NCI-H345 (cell line): Measurements from ENCODE around the gene GAREM2.

Experiments
- DNase-seq: peaks from one replicate; lab custom pipeline; 2025; lab: John Stamatoyannopoulos, UW

GAREM2 gene

DNA sequence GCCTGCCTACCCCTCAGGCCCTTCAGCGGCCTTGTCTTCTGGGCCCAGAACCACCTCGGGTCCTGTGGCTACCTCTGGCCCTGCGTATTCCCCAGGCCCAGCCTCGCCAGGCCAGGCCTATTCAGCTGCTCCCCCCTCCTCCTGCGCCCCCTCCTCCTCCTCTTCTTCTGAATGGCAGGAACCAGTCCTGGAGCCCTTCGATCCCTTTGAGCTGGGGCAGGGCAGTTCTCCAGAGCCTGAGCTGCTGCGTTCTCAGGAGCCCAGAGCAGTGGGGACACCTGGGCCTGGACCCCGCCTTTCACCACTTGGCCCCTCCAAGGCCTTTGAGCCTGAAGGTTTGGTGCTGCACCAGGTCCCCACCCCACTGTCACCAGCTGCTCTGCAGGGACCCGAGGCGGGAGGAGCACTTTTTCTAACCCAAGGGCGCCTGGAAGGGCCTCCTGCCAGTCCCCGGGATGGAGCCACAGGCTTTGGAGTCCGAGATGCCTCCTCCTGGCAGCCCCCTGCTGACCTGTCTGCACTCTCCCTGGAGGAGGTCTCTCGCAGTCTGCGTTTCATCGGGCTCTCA, 14.7 kb downstream of the GAREM2 start:
- no peak for DNase-seq

DNA sequence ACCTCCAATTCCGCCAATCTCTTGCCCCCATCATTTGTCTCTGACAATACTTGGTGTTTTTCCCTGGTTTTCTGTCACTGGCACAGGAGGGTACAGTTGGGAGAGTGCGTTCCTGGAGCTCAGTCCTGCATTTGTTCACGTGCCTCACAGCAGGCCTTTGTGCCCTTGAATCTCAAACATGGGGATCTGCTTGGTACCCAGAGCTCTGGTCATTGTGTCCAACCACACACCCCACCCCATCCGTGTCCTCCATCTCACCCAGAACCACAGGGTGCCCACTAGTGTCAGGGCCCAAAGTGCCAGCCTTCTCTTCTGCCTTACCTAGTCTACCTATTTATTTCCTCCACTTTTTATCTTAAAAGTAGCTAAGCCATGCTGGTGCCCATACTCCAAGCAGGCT, 16.2 kb downstream of the GAREM2 start:
- DNase-seq: no peak

DNA sequence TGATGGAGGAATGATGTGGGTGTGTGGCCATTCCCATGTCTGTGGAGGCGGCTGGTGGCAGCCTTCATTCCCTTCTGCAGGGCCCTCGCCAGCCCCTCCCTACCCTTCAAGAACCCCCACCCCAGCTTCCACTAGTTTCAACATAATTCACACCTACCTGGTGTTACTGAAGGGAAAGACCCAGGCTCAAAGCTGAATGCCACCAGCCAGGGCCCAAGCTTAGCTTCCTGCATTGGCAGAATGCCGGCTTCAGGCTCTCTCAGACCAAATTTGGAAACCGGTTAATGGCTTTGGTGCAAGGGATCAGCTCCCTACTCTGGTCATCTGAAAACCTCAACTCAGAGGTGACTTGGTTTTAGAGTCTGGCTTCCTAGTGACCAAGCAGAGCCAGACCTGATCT, 16.9 kb downstream of the GAREM2 start:
- DNase-seq: no peak

DNA sequence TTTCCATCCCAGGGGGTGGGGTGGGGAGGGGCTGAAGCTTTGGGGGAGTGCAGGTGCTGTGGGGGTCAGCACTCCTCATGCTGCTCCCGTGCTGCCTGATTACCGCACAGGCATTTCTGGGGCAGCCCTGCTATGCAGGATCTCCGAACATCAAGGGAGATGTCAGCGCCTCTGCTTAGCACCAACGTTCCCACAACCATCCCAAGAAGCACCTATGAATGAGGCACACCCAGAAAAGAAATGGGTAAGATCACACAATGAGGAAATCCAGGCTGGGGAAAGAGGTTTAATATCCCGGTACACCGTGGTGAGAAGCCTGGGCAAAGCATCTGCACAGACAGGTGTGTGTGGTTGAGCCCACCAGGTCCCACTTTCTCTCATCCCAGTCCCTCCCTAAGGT, 17.5 kb downstream of the GAREM2 start:
- no peak for DNase-seq

DNA sequence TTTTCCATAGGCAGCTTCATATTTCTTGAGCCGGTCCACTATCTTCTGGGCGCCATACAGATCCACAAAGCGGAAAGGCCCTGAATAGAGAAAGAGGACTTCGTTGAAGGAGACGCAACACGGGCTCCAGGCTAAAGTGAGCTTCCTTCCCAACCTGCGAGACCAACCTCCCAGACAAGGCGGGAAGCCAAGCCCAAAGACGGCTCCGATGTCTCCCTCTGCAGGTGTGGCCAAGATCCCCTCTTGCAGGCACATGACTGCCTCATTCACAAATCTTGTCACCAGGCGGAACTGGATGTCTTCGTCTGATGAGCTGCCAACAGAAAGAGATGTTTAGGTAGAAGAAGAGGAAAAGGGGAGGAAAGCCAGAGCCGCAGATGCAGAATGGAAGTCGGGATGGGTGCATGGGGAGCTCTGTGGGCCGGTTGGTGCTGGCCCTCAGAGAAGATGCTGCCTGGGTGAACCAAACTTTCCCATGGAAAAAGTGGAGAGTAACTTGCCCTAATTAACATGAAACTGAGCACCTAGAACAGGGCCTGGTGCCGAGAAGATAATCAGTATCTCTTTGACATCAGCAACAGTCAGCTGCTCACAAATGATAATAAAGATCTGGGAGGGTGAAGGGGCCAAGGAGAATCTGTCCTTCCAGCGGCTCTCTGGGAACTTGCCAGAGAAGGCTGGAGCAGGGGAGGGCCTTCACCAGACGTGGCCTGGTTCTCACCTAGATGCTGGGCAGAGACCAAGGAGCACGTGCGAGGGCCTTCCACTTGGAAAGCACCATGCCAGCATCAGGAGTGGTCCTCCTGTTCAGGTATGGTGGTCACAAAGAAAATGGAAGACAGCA, 18.6 kb downstream of the GAREM2 start:
- no peak for DNase-seq

DNA sequence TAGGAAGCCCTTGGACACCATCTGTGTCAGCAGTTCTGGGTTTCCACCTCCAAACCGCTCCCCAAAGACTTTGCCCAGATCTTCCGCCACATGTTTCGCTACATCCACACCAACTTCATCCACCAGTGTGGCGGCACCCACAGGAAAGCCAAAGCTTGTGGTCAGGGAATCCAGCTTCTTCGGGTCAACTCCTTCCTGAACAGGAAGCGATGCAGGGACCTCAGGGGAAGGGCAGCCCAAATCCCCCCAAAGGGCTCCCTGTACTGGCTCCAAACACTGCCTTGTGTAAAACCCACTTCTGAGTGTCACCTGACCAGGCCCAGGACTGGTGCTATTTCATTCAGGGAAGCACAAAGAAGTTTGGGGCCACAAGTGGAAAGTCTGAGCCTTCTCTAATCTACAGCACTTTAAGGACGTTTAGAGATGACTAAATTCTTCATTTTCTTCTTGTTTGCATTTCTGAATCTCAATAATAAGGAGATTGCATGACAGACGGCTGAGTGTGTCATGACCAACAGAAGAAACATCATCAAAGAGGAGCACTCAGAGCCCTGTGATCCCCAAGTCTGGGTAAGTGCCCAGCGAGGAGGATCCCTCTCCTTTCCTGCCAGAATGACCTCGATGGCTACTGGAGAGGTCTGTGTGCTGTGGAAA, 20.8 kb downstream of the GAREM2 start:
- DNase-seq: no peak

DNA sequence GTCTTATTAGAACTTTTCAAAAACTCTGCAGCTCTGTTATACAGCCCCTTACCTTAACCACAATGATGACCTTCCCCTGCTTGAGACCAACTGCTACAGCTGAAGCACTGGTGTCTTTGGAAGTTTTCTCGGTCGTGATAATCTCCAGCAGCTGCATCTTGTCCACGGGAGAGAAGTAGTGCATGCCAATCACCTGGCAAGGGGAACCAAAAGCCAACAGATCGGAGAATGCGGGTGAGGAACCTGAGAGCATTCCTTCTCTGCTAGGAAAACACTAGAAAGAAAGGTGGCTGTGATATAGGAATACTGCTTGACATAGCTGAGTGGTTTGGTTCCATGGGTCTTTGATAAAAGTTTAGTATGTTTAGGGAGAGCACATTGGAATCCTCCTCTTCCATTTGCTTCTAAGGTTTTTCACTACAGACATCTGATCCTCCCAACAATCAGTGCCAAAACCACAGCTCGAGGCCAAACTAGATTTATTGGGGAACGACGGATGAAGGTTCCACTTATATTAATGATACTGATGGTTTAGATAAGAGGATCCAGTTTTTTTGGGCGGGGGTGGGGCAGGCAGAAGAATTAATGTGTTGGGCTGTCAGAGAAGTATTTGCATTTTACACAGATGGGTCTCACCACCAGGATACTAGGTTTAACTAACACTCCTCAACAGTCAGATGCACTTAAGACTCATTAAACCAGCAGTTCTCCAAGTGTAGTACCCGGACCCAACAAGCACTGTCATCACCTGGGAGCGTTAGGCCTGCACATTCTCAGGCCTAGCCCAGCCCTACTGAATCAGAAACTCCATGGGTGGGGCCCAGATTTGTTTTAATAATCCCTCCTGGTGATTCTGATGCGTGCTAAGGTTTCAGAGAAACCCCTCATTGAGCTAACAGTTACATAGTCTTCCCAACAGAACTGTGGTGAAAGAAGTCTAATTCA, 22.4 kb downstream of the GAREM2 start:
- no peak for DNase-seq

DNA sequence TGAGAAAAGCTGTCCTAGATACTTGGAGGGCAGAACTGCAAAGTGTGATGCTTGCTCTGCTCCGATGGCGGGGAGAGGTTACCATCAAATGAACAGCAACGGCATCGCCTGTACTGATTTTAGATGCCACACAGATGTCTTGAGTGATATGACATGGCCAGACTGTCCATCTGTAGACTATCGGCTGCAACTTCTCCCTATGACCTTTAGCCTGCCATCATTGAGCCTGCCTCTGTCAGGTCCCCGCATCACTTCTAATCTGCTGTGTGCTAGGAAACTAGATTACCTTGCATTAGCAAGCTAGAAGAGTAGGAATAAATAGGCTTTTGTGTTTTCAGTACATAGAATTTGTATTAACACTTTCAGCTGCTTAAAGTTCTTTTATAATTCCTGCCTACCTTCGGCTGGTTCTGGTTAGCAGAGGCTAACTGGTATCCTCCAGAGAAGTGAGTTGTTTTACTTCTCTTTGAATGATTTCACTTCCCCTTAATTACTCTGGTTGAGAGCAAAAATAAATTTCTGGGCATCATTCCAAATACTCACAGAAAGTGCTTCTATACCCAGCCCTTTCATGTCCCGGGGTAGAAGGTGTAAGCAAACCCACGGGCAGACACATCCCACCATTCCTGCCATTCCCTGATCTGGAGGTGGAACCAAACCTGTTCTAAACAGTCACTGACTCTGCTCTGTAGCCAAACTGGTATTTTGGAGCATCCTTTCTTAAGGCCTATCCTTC, 24.0 kb downstream of the GAREM2 start:
- DNase-seq: peak; percentile 26

DNA sequence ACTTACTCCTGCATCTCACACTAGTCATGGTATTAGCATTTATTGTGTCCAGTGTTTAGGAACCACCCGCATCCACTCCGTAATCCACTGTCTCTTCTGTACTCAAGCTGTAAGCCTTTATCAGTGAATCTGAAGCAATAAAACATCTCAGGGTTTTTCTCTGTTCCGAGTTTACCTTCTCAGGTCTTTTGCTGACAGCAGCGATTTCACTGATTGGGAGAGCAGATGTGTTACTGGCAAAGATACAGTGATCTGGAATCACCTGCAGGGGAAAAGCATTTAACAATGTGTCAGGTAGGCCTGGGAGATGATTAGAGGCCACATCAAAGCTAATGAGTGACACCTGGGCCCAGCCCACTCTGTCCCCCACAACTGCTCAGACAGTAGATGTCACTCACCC, 24.6 kb downstream of the GAREM2 start:
- no peak for DNase-seq

DNA sequence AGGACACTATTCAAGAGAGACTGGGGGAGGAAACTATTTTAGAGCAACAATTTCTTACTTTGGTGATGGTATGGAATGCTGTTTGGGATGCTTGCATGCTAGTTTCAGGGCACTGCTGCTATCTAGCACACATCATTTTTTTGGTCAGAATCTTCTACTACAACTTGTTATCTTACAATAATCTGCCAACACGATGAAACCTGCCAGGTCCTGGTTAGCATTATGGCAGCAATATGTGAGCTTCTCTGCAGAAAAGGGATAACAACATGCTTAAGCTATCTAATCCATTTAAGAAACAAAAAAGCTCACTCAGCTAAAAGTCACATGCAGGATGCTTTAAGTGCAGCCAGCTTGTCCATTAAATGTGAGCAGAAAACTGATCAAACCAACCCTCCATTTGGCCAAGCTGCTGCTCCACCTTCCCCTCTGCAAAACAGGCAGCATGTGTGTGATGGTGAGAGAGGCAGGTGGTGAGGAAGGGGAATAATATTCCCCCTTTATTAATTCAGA, 30.1 kb downstream of the GAREM2 start:
- DNase-seq: no peak

DNA sequence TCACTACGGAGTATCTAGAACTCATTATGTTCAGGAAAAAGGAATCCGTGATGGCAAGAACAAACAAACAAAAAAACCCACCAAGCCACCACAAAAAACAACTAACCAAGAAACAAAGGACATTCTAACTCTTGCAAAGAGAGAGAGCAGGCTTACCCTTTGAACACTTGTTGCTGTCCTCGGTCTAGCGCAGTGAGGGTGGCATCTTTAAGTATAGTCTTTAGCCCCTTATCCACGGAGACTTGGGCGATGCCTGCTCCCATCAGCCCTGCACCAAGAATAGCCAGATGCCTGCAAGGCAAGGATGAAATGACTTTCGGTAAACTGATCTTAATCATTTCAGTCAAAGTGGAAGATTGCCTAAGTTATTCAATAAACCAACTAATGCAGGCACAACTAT, 31.0 kb downstream of the GAREM2 start:
- no peak for DNase-seq

DNA sequence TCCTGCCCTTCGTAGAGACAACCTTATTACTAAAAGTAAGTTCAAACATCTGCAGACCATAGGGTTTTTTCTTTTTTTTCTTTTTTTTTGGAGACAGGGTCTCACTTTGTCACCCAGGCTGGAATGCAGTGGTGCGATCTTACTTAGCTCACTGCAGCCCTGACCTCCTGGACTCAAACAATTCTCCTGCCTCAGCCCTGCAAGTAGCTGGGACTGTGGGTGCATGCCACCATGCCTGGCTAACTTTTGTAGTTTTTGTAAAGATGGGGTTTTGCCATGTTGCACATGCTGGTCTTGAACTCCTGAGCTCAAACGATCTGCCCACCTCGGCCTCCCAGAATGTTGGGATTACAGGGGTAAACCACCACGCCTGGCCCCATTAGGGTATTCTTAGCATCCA, 39.1 kb downstream of the GAREM2 start:
- no peak for DNase-seq

DNA sequence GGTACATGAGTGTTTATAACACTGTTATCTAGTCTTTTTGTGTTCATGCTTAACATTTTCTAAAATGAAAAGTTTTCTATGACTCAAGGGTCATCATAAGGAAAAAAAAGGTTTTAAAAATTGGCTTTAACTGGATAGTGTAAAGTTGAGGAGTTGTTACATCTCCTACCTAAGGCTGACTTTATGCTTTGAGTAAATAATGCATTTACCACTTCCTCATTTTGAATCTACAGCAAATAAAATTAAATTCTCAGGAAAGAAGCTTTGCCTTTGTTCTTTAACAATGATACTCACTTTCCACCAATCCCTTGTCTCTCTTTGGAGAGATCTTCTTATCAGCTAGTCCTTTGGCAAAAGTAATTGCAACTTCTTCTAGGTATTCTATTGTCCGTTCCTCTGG, 41.9 kb downstream of the GAREM2 start:
- no peak for DNase-seq

DNA sequence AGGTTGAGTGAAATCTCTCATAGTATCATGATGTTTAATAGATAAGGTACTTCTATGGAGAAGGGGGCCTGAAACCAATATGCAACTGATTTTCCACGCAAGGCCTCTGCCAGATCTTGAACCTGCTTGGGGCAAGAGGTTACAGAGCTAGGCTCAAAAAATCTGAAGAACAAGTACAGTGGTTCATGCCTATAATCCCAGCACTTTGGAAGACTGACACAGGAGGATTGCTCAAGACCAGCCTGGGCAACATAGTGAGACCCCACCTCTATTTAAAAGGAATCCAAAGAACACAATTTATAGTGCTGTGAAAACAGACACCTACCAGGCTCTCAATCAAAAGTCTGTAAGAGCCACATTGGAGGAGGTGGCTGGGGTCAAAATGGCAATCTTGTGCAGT, 42.9 kb downstream of the GAREM2 start:
- DNase-seq: no peak

DNA sequence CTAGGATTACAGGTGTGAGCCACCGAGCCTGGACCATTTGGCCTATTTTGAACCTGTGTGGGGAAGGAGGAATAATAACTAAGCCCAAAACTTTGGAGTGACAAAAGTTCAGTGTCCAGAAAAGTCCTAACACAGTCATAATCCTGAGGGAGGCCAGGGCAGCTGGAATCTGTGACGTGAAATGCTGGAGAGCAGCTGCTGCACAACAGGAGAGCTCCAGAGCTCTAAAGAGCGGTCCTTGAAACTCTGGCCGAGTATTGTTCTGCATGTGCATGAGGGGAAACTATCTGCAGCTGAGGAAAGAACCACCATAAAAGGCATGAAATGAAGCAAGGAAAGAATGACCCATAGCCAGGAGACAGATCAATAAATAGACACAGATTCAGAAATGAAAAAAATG, 43.7 kb downstream of the GAREM2 start:
- DNase-seq: peak; percentile 17

DNA sequence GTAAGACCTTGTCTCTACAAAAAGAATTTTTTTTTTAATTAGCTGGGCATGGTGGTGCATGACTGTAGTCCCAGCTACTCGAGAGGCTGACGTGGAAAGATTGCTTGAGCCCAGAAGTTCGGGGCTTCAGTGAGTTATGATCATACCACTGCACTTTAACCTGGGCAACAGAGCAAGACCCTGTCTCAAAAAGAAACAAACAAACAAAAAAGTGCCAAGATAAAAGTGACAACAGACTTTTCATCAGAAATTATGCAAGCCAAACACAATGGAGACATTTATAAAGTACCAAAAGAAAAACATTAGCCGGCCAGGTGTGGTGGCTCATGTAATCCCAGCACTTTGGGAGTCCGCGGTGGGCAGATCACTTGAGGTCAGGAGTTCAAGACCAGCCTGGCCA, 44.8 kb downstream of the GAREM2 start:
- no peak for DNase-seq

DNA sequence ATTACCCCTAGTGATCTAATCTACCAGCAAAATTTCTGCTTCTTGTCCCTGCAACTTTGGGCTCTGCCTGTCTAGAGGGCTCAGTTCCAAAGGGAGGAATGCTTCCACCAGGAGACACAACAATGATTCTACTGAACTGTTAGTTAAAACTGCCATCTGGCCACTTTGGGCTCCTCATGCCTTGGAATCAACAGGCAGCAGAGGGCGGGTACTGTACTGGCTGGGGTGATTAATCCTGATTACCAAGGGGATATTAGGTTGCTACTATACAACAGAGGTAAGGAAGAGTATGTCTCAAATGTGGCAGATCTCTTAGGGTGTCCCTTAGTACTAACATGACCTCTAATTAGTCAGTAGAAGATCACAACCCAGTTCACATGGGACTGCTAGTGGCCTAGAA, 50.1 kb downstream of the GAREM2 start:
- DNase-seq: no peak

DNA sequence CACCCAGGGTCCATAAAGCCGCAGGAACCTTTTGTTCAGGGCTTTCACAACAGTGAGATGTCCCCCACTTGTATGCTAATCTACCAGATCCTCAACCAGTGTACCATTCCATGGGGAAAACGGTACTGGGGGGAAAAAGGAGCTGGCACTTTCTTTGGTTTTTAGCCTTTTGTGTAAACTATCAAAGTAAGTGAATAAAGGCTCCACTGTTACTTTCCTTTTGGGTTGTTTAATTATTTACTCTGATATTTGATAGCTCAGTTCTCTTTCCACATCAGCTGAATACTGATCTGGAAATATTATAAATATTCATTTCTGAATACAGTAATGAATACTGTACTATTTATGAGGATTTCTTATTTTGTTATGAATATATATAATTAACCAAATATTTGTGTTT, 51.2 kb downstream of the GAREM2 start:
- no peak for DNase-seq

DNA sequence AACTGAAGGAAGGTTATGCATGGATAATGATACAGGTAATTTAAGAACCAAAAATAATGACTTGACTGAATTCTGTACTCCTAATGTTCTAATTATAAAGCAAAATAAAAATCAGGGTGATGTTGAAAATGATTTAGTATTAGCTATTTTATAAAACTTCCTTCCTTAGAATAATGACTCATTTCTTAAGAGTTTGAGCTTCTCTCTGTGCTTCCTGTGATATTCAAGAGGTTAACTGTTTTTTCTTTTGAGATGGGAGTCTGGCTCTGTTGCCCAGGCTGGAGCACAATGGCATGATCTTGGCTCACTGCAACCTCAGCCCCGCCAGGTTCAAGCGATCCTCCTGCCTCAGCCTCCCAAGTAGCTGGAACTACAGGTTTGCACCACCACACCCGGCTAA, 56.7 kb downstream of the GAREM2 start:
- DNase-seq: no peak

DNA sequence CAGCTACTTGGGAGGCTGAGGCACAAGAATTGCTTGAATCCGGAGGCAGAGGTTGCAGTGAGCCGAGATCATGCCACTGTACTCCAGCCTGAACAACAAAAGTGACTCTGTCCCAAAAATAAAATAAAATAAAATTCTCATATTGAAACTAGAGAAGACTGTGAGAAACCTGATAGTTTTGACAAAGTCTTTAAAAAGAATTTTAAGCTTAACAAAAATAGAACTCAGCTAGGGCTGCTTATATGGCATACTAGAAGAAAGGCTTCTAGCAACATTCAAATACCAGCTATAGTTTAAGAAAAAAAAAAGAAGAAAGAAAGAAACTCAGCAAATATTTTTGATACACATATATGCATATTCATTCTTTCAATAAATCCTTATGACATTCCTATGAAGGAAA, 57.9 kb downstream of the GAREM2 start:
- DNase-seq: no peak

DNA sequence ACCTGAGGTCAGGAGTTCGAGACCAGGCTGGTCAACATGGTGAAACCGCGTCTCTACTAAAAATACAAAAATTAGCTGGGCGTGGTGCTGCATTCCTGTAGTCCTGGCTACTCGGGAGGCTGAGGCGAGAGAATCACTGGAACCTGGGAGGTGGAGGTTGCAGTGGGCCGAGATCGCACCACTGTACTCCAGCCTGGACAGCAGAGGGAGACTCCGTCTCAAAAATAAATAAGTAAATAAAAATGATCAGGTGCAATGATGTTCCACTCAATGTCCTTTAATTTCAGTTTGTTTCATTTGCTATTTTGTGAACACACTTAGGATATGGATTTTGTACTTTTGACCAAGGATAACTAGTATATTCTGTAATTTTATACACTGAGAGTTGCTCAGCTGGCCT, 62.2 kb downstream of the GAREM2 start:
- DNase-seq: no peak
